ENCODE measurements around the gene CHERP. TPM values are rescaled to one million over a fixed set of nuclear protein-coding genes. Genes with fewer than 3 reads are reported as not detected.

The CHERP gene
- total and polyA plus RNA-seq, 2 of the 8 experiments (the other 6 are each of a cell fraction or from before 2014, with no cell fraction given): 13.9 to 73.7 TPM

DNA sequence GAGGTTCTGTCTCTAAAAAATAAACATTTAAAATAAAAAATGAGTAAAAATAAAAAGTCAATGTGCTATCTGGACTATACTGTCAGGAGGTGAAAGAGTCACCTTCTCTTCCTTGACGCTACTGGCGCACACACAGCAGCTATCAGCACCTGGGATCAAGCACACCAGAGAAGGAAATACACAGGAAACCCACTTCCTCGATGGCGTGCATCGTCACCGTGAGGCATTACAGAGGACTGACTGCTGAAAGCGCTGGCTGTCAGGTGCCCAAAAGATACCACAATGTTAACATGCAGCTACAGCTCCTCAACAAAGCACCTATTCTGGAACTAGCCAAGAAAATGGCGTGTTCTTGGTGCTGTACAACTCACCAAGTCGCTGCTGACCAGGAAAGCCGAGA, 23.9 kb upstream of the CHERP start:
- Histone ChIP-seq H2BK12ac (ENCODE audit: low read depth, low read length) (no peak overlapping the region), H3K79me1 (ENCODE audit: low read depth, low read length) (peaks cover 8% of the 10 kb centered on the region; the same call in 1 of the 2 replicates), H4K5ac (ENCODE audit: insufficient read length, low read depth, low read length) (no peak overlapping the region), H3K4me2 (ENCODE audit: insufficient read depth in 1 of 2, low read depth in 2 of 2, low read length in 2 of 2) (no peak overlapping the region), H3K9ac (replicated peaks in 1 of 4; ENCODE audit: extremely low read depth in 1 of 4, low read depth in 3 of 4, low read length in 3 of 4) (no peak overlapping the region), H3K14ac (ENCODE audit: insufficient read length) (no peak overlapping the region), H3K27me3 (replicated peaks in 1 of 4; ENCODE audit: control insufficient read depth in 3 of 4, extremely low read depth in 1 of 4, insufficient read depth in 3 of 4, low read length in 3 of 4) (no peaks in the 10 kb centered on the region; a peak in 1 of 7 replicates), H2BK15ac (ENCODE audit: low read length) (no peak overlapping the region), H3K4me3 (ENCODE audit: extremely low read depth in 1 of 4, insufficient read depth in 2 of 4, low read depth in 3 of 4, low read length in 4 of 4) (no peak overlapping the region), H3K79me2 (ENCODE audit: control insufficient read depth in 1 of 2, insufficient read depth in 2 of 2, low read length in 2 of 2) (peaks cover 0 to 15% of the 10 kb centered on the region in 2 experiments; a peak in 3 of 4 replicates), H3K36me3 (ENCODE audit: control insufficient read depth in 2 of 4, insufficient read depth in 4 of 4, low read length in 3 of 4) (peaks cover 13 to 50% (median 15%) of the 10 kb centered on the region in 4 experiments), H3K23ac (ENCODE audit: insufficient read length) (no peak overlapping the region), H2BK120ac (replicated peaks; ENCODE audit: low read depth, low read length) (no peak overlapping the region), H2BK5ac (ENCODE audit: low read depth, low read length) (no peak overlapping the region), H3K56ac (replicated peaks; ENCODE audit: insufficient read length, low read depth, low read length) (no peak overlapping the region), H3K9me3 (ENCODE audit: insufficient read depth in 2 of 2, low read depth in 1 of 2, low read length in 1 of 2) (no peaks in the 10 kb centered on the region), H3K18ac (ENCODE audit: extremely low read depth, low read length) (no peak overlapping the region), H2BK20ac (ENCODE audit: low read length) (no peak overlapping the region), H3K23me2 (ENCODE audit: low read depth, low read length) (no peaks in the 10 kb centered on the region), H3K4ac (replicated peaks; ENCODE audit: insufficient read length, low read depth, low read length) (no peak overlapping the region), H2AFZ (ENCODE audit: low read length) (no peak overlapping the region), H3K27ac (ENCODE audit: low read depth, low read length) (no peak overlapping the region), H4K8ac (ENCODE audit: extremely low read depth, insufficient read depth, low read length) (no peak overlapping the region; the same call in 1 of the 2 replicates), H4K91ac (replicated peaks; ENCODE audit: insufficient read length, low read length) (no peak overlapping the region), H2AK5ac (ENCODE audit: low read depth, low read length) (no peak overlapping the region), H4K20me1 (replicated peaks in 1 of 2; ENCODE audit: control insufficient read depth in 1 of 2, insufficient read depth in 2 of 2, low read length in 2 of 2) (peaks cover 6 to 8% of the 10 kb centered on the region in 2 experiments), H3K4me1 (replicated peaks in 1 of 4; ENCODE audit: control insufficient read depth in 3 of 4, insufficient read depth in 4 of 4, low read length in 3 of 4) (peaks cover 0 to 1% (median under 1%) of the 10 kb centered on the region in 4 experiments; a peak in 4 of 7 replicates)
- CTCF ChIA-PET (ENCODE audit: partially characterized antibody): interaction anchor here (1.5 kb wide), 1 partner anchor 48 kb away, joined by 3 read pairs; no protein-coding TSS in a partner anchor
- WGBS, 2 experiments (ENCODE audit: extremely low coverage in 1 of 2, insufficient coverage in 1 of 2, insufficient read length in 1 of 2, insufficient replicate concordance in 2 of 2, low coverage in 1 of 2, low lambda C conversion rate in 2 of 2, missing lambda C conversion rate in 1 of 2): 94% methylated on average over 10 of the region's 10 CpGs; no CpG with 5 or more reads in 1 of the 2 experiments
- POLR2A ChIA-PET (ENCODE audit: partially characterized antibody): interaction anchor here (0.6 kb wide), 1 partner anchor 68 kb away, joined by 3 read pairs; no protein-coding TSS in a partner anchor
- FAIRE-seq (no peak), DNase-seq (ENCODE audit: low read depth in 1 of 2, low spot score in 2 of 2) (no peak)
- TF ChIP-seq, protein P1, sequence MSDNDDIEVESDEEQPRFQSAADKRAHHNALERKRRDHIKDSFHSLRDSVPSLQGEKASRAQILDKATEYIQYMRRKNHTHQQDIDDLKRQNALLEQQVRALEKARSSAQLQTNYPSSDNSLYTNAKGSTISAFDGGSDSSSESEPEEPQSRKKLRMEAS (IDR thresholded peaks at IDR 0.05): no peak
- TF ChIP-seq TAF1 (IDR thresholded peaks at IDR 0.05; ENCODE audit: low read depth, low read length): no peak
- no peak for TF ChIP-seq ZNF274 (IDR thresholded peaks at IDR 0.05; ENCODE audit: borderline replicate concordance, extremely low read depth, low read length)
- no peak for TF ChIP-seq FOSL1 (IDR thresholded peaks at IDR 0.05; ENCODE audit: insufficient read depth, low read depth, low read length)
- TF ChIP-seq, protein P2, sequence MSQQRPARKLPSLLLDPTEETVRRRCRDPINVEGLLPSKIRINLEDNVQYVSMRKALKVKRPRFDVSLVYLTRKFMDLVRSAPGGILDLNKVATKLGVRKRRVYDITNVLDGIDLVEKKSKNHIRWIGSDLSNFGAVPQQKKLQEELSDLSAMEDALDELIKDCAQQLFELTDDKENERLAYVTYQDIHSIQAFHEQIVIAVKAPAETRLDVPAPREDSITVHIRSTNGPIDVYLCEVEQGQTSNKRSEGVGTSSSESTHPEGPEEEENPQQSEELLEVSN (IDR thresholded peaks at IDR 0.05): no peak
- no peak for TF ChIP-seq RAD21 (IDR thresholded peaks at IDR 0.05 in 1 of 2, conservative IDR thresholded peaks at IDR 0.05 in 1 of 2; ENCODE audit: low read depth in 2 of 2, low read length in 2 of 2)
- no peak for TF ChIP-seq RBBP5 (IDR thresholded peaks at IDR 0.05; ENCODE audit: borderline replicate concordance, low read depth, low read length)
- TF ChIP-seq TBP (IDR thresholded peaks at IDR 0.05; ENCODE audit: low read depth, low read length): no peak
- no peak for TF ChIP-seq POLR2AphosphoS5 (IDR thresholded peaks at IDR 0.05; ENCODE audit: low read depth, low read length)
- TF ChIP-seq KDM1A (IDR thresholded peaks at IDR 0.05; ENCODE audit: borderline replicate concordance, low read length): no peak
- TF ChIP-seq CREB1 (IDR thresholded peaks at IDR 0.05): no peak
- no peak for TF ChIP-seq GABPA (IDR thresholded peaks at IDR 0.05; ENCODE audit: borderline replicate concordance, insufficient read depth, low read length)
- no peak for TF ChIP-seq GTF2F1 (IDR thresholded peaks at IDR 0.05; ENCODE audit: borderline replicate concordance, low read depth, low read length)

Data from H1 (cell line).